ENCODE measurements around the gene PSME2. TPM values are rescaled to one million over a fixed set of nuclear protein-coding genes. Genes with fewer than 3 reads are reported as not detected.

The PSME2 gene
- total and polyA plus RNA-seq, 9 of the 15 experiments (the other 6 are each of a cell fraction or from before 2014, with no cell fraction given): 111 to 579 (median 159) TPM

DNA sequence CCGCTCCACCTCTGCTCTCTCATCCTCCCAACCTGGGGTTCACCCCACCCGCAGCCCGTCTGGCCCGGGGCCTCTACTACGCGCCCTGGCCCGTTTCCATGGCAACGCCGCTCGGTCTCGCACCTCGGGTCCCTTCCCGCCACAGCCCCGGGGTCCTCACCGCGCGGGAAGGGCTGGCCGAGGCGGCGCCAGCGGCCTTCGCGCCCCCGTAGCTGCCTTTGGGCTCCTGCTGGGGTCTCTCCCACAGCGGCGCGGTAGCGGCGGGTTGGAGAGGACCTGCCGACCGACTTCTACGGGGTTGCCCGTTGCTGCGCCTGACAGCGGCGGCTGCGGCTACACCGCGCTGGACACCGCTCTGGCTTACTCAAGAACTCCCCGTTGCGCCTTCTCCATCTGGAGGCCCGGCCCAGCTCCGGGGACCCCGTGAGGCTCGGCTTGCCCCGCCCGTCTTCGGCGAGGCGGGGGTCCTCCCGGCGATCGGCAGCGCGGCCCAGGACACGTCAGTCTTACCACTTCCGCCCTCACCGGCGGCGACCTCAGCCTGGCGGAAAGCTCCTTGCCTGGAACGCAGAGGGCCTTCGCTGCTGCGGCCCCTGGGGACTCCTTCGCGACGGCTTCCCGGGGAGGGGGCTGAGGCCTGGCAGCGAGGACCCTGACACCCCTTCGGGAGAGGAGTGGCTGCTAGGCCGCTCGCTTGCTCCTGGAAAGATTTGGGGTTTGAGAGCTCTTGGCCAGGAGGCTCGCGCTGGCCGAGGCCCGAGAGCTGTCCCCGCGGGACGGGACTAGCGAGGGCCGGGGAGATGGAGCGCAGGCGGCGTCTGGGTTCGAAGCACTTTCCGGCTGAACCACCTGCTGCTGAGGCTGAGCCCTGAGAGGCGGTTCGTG is 49.0 kb upstream of the PSME2 start, which contains the start of gene TM9SF1 (continued):
- TF ChIP-seq ZNF449 (CRISPR knock-in tag; IDR thresholded peaks at IDR 0.05) (no peak), THAP12 (CRISPR knock-in tag; IDR thresholded peaks at IDR 0.05) (no peak; the same call in 1 of the 2 replicates), ZBTB26 (CRISPR knock-in tag; IDR thresholded peaks at IDR 0.05) (0 out of 2 replicates have a peak, but pooled peaks have one; percentile 8), MBD2 (IDR thresholded peaks at IDR 0.05; ENCODE audit: borderline replicate concordance, low read depth) (peak; percentile 59), HNRNPLL (IDR thresholded peaks at IDR 0.05; ENCODE audit: low read depth, low read length, poor library complexity, severe bottlenecking) (peak; percentile 10), SLC30A9 (CRISPR knock-in tag; IDR thresholded peaks at IDR 0.05) (no peak), HBP1 (CRISPR knock-in tag; IDR thresholded peaks at IDR 0.05) (no peak), ZNF830 (CRISPR knock-in tag; IDR thresholded peaks at IDR 0.05) (no peak), ZNF507 (tag; conservative IDR thresholded peaks at IDR 0.05) (no peak), CBX5 (IDR thresholded peaks at IDR 0.05; ENCODE audit: borderline replicate concordance, low read depth) (no peak), RFX1 (IDR thresholded peaks at IDR 0.05) (peak; percentile 98), SMARCC2 (IDR thresholded peaks at IDR 0.05; ENCODE audit: low read depth) (no peak), RFX5 (IDR thresholded peaks at IDR 0.05; ENCODE audit: low read depth, low read length) (no peak), TARDBP (IDR thresholded peaks at IDR 0.05) (no peak), NCOA6 (IDR thresholded peaks at IDR 0.05) (peak; percentile 35; the same call in 1 of the 2 replicates), ESRRB (CRISPR knock-in tag; IDR thresholded peaks at IDR 0.05; ENCODE audit: borderline replicate concordance) (no peak), EP400 (IDR thresholded peaks at IDR 0.05) (peak; percentile 93), TOE1 (IDR thresholded peaks at IDR 0.05; ENCODE audit: borderline replicate concordance) (no peak; the same call in none of the 2 replicates), TOE1 (CRISPR knock-in tag; IDR thresholded peaks at IDR 0.05; ENCODE audit: borderline replicate concordance, low read depth) (no peak), ZFP36 (IDR thresholded peaks at IDR 0.05; ENCODE audit: low read depth, low read length, partially characterized antibody) (no peak), BACH1 (tag; IDR thresholded peaks at IDR 0.05) (no peak), ZC3H8 (IDR thresholded peaks at IDR 0.05) (no peak), ZNF444 (CRISPR knock-in tag; IDR thresholded peaks at IDR 0.05) (no peak)

Data from K562 (cell line).